H9 (cell line): Measurements from ENCODE around the gene LRRFIP1. TPM values are rescaled to one million over a fixed set of nuclear protein-coding genes. Genes with fewer than 3 reads are reported as not detected.

Source experiments
- DNase-seq: peaks from one replicate; pipeline ENCODE4 v3.0.0-alpha.2; 2017
- H2AFZ ChIP-seq: one replicate; pipeline ENCODE4 v1.6.1; 2013; ENCODE audit warnings: mild to moderate bottlenecking, low read length, control low read depth, moderate library complexity
- H2AK5ac ChIP-seq: 2 replicates; pipeline ENCODE4 v1.6.1; 2013; ENCODE audit warnings: low read length, control low read depth, mixed read lengths; ENCODE audit not compliant: insufficient read length
- H2BK120ac ChIP-seq: one replicate; pipeline ENCODE4 v1.6.1; 2013; ENCODE audit warnings: low read depth, mild to moderate bottlenecking, low read length, control low read depth, inconsistent platforms; ENCODE audit not compliant: poor library complexity, severe bottlenecking
- H2BK12ac ChIP-seq: 2 replicates; pipeline ENCODE4 v1.6.1; 2013; ENCODE audit warnings: low read length, control low read depth, mixed read lengths, low read depth; ENCODE audit not compliant: insufficient read length
- H2BK15ac ChIP-seq: 2 replicates; pipeline ENCODE4 v1.6.1; 2013; ENCODE audit warnings: low read depth, low read length, control low read depth
- H2BK20ac ChIP-seq: one replicate; pipeline ENCODE4 v1.6.1; 2013; ENCODE audit warnings: low read depth, mild to moderate bottlenecking, low read length, control low read depth, inconsistent platforms; ENCODE audit not compliant: poor library complexity, severe bottlenecking
- H2BK5ac ChIP-seq: 2 replicates; pipeline ENCODE4 v1.6.1; 2013; ENCODE audit warnings: low read length, control low read depth, mixed read lengths; ENCODE audit not compliant: insufficient read length
- H3K14ac ChIP-seq: 2 replicates; pipeline ENCODE4 v1.6.1; 2013; ENCODE audit warnings: low read length, control low read depth; ENCODE audit not compliant: insufficient read depth
- H3K18ac ChIP-seq: 2 replicates; pipeline ENCODE4 v1.6.1; 2013; ENCODE audit warnings: low read depth, mild to moderate bottlenecking, mixed read lengths, low read length, control low read depth; ENCODE audit not compliant: insufficient read length
- H3K23ac ChIP-seq: 2 replicates; pipeline ENCODE4 v1.6.1; 2013; ENCODE audit warnings: low read length, control low read depth, mixed read lengths, low read depth; ENCODE audit not compliant: insufficient read length
- H3K23me2 ChIP-seq: 2 replicates; pipeline ENCODE4 v1.6.1; 2013; ENCODE audit warnings: low read depth, mild to moderate bottlenecking, mixed read lengths, low read length, control low read depth; ENCODE audit not compliant: insufficient read length, poor library complexity, severe bottlenecking
- H3K27ac ChIP-seq: 2 replicates; pipeline ENCODE4 v1.5.1; 2013; ENCODE audit warnings: low read length, control low read depth, mixed read lengths, low read depth; ENCODE audit not compliant: insufficient read length
- H3K27me3 ChIP-seq: 2 replicates; pipeline ENCODE4 v1.6.1; 2013; ENCODE audit warnings: low read length, control low read depth, inconsistent platforms; ENCODE audit not compliant: insufficient read depth
- H3K4ac ChIP-seq: 2 replicates; pipeline ENCODE4 v1.6.1; 2013; ENCODE audit warnings: low read depth, mild to moderate bottlenecking, control low read depth, inconsistent platforms, low read length, moderate library complexity
- H3K4me1 ChIP-seq: 2 replicates; pipeline ENCODE4 v1.6.1; 2013; ENCODE audit warnings: low read length, control low read depth, inconsistent platforms; ENCODE audit not compliant: insufficient read depth
- H3K4me2 ChIP-seq: 2 replicates; pipeline ENCODE4 v1.6.1; 2013; ENCODE audit warnings: low read length, control low read depth, mixed read lengths; ENCODE audit not compliant: insufficient read length, insufficient read depth
- H3K56ac ChIP-seq: 2 replicates; pipeline ENCODE4 v1.6.1; 2013; ENCODE audit warnings: low read depth, mild to moderate bottlenecking, mixed read lengths, low read length, control low read depth; ENCODE audit not compliant: insufficient read length
- H3K79me1 ChIP-seq: 2 replicates; pipeline ENCODE4 v1.6.1; 2013; ENCODE audit warnings: low read depth, mild to moderate bottlenecking, moderate library complexity, low read length, control low read depth, inconsistent platforms; ENCODE audit not compliant: insufficient read depth, poor library complexity, severe bottlenecking
- H3K79me2 ChIP-seq: 2 replicates; pipeline ENCODE4 v1.6.1; 2013; ENCODE audit warnings: low read length, control low read depth, inconsistent platforms; ENCODE audit not compliant: insufficient read depth
- H3K9ac ChIP-seq: 2 replicates; pipeline ENCODE4 v1.6.1; 2013; ENCODE audit warnings: low read length, control low read depth, mixed read lengths; ENCODE audit not compliant: insufficient read length; ENCODE audit errors: extremely low read depth
- H3K9me3 ChIP-seq: one replicate; pipeline ENCODE4 v1.6.1; 2013; ENCODE audit warnings: low read depth, low read length, inconsistent platforms; ENCODE audit not compliant: control insufficient read depth
- H3T11ph ChIP-seq: one replicate; pipeline ENCODE4 v1.6.1; 2013; ENCODE audit warnings: mild to moderate bottlenecking, low read length, control low read depth, inconsistent platforms
- H4K20me1 ChIP-seq: one replicate; pipeline ENCODE4 v1.6.1; 2013; ENCODE audit not compliant: control insufficient read depth, insufficient read length, insufficient read depth
- H4K5ac ChIP-seq: 2 replicates; pipeline ENCODE4 v1.6.1; 2013; ENCODE audit warnings: low read depth, mild to moderate bottlenecking, mixed read lengths, low read length, control low read depth; ENCODE audit not compliant: insufficient read length
- H4K8ac ChIP-seq: replicated peaks from 2 replicates; pipeline ENCODE4 v1.6.1; 2013; ENCODE audit warnings: low read length, control low read depth, mixed read lengths, low read depth; ENCODE audit not compliant: insufficient read length
- H4K91ac ChIP-seq: 2 replicates; pipeline ENCODE4 v1.6.1; 2013; ENCODE audit warnings: low read depth, mild to moderate bottlenecking, moderate library complexity, mixed read lengths, low read length, control low read depth; ENCODE audit not compliant: insufficient read length
- H3K27ac Mint-ChIP-seq, 3 experiments: 2 replicates in 2 of 3; 3 replicates in 1 of 3; pipeline ENCODE4 v1.8.0; 2020 to 2021; ENCODE audit warnings: mixed read lengths in 3 of 3, mild to moderate bottlenecking in 1 of 3, moderate library complexity in 1 of 3
- H3K27me3 Mint-ChIP-seq: 2 replicates; pipeline ENCODE4 v1.8.0; 2021; ENCODE audit warnings: low read depth, mild to moderate bottlenecking, moderate library complexity, mixed read lengths
- H3K36me3 Mint-ChIP-seq, 3 experiments: 2 replicates in 2 of 3; 3 replicates in 1 of 3; pipeline ENCODE4 v1.8.0; 2020 to 2021; ENCODE audit warnings: low read depth in 3 of 3, mixed read lengths in 3 of 3; ENCODE audit not compliant: insufficient read depth in 1 of 3
- H3K4me1 Mint-ChIP-seq, 2 experiments: 2 replicates each; pipeline ENCODE4 v1.8.0; 2020; ENCODE audit warnings: mixed read lengths in 2 of 2
- H3K4me3 Mint-ChIP-seq, 2 experiments: 2 replicates in 1 of 2; 3 replicates in 1 of 2; pipeline ENCODE4 v1.8.0; 2020 to 2021; ENCODE audit warnings: mild to moderate bottlenecking in 2 of 2, mixed read lengths in 2 of 2, moderate library complexity in 1 of 2
- H3K9me3 Mint-ChIP-seq, 2 experiments: 2 replicates in 1 of 2; 3 replicates in 1 of 2; pipeline ENCODE4 v1.8.0; 2020; ENCODE audit warnings: mild to moderate bottlenecking in 2 of 2, mixed read lengths in 2 of 2, moderate library complexity in 1 of 2
- CTCF ChIP-seq: fragments of 200-600 bp; sonication (generic); conservative IDR thresholded peaks from 3 replicates; pipeline ENCODE4 v1.8.0; 2021; ENCODE audit warnings: antibody characterized with exemption, mild to moderate bottlenecking
- WGBS: extraction: QIAGEN DNeasy Blood & Tissue Kit; methylation state at CpG from one replicate; pipeline ENCODE4 v1.1.7; 2013; ENCODE audit warnings: missing lambda C conversion rate, low lambda C conversion rate, mixed read lengths; ENCODE audit not compliant: insufficient read length; ENCODE audit errors: extremely low coverage; 5-methylcytosine and 5-hydroxymethylcytosine counted together
- total RNA-seq: library from RNA; stranded (reverse); gene quantifications from 2 replicates; pipeline ENCODE4 v1.2.1, GENCODE V29; 2021

LRRFIP1 gene
- total RNA-seq, 1 experiment from 2014 or later = 38.5 TPM

GRCh38 chr2:237675316-237675715 is 47.9 kb downstream of the LRRFIP1 start:
- no peak overlapping the region for H3K4me3 Mint-ChIP-seq
- H3K27ac ChIP-seq = no peak overlapping the region
- no CpG with 5 or more reads among the region's 5 CpGs for WGBS

More at GRCh38 chr2:237675316-237675715, 47.9 kb downstream of the LRRFIP1 start:
- H3K4ac ChIP-seq = no peak overlapping the region
- no peak overlapping the region for H3T11ph ChIP-seq
- H2BK20ac ChIP-seq = no peak overlapping the region
- H3K27me3 ChIP-seq = no peaks in the 10 kb centered on the region
- no peak overlapping the region for H4K5ac ChIP-seq
- H3K79me2 ChIP-seq = no peaks in the 10 kb centered on the region
- Mint-ChIP-seq H3K36me3 (no peaks in the 10 kb centered on the region; a peak in 1 of 7 replicates), H3K27ac (peak overlapping the region in 2 of 3 experiments; percentile 64 to 66; a peak in 1 of 7 replicates), H3K27me3 (peaks cover 2% of the 10 kb centered on the region; the same call in 1 of the 2 replicates), H3K4me1 (peaks cover 30 to 31% of the 10 kb centered on the region in 2 experiments), H3K9me3 (no peaks in the 10 kb centered on the region)
- H4K91ac ChIP-seq = no peak overlapping the region
- no peaks in the 10 kb centered on the region for H3K79me1 ChIP-seq
- H3K14ac ChIP-seq = no peak overlapping the region
- no peaks in the 10 kb centered on the region for H3K9me3 ChIP-seq
- no peak overlapping the region for H2BK12ac ChIP-seq
- H3K18ac ChIP-seq = no peak overlapping the region
- H4K20me1 ChIP-seq = no peaks in the 10 kb centered on the region
- no peak for TF ChIP-seq CTCF
- no peak overlapping the region for H3K56ac ChIP-seq
- H2AK5ac ChIP-seq = no peak overlapping the region
- no peak for DNase-seq
- no peak overlapping the region for H4K8ac ChIP-seq
- H2BK120ac ChIP-seq = no peak overlapping the region
- no peak overlapping the region for H2AFZ ChIP-seq
- no peak overlapping the region for H3K23ac ChIP-seq
- H3K4me2 ChIP-seq = no peak overlapping the region
- H2BK5ac ChIP-seq = no peak overlapping the region
- no peak overlapping the region for H3K9ac ChIP-seq
- no peak overlapping the region for H2BK15ac ChIP-seq
- no peaks in the 10 kb centered on the region for H3K4me1 ChIP-seq
- no peaks in the 10 kb centered on the region for H3K23me2 ChIP-seq
